Measurements from ENCODE around the gene ABHD18.
"Not testable (repeated sequence)": the region's sequence is repeated elsewhere in the genome, so short reads cannot be mapped to it uniquely, and the experiment has no call there.

The ABHD18 gene

GRCh38 chr4:127920521-127920920, 44.7 kb upstream of the ABHD18 start:
- no peak for TF ChIP-seq CTCF (IDR thresholded peaks at IDR 0.05; ENCODE audit: borderline replicate concordance, extremely low read depth, low read length, poor library complexity, severe bottlenecking)
- no peak for TF ChIP-seq EZH2 (IDR thresholded peaks at IDR 0.05; ENCODE audit: borderline replicate concordance, low read depth, low read length, severe bottlenecking)
- H4K20me1 ChIP-seq (ENCODE audit: insufficient read depth, low read length): no peaks in the 10 kb centered on the region
- H3K9me3 ChIP-seq (ENCODE audit: insufficient read depth, low read length, severe bottlenecking): no peaks in the 10 kb centered on the region
- no peaks in the 10 kb centered on the region for H3K79me2 ChIP-seq (ENCODE audit: insufficient read depth, low read length)
- no peak overlapping the region for H3K4me3 ChIP-seq (ENCODE audit: low read depth in 1 of 2, low read length in 2 of 2)
- H3K27ac ChIP-seq (ENCODE audit: low read length): no peak overlapping the region
- no peak overlapping the region for H2AFZ ChIP-seq (ENCODE audit: low read depth, low read length)
- no peak overlapping the region for H3K4me2 ChIP-seq (ENCODE audit: insufficient read depth, low read length)
- ATAC-seq (ENCODE audit: insufficient read depth, low read depth) (no peak), DNase-seq (no peak)
- H3K36me3 ChIP-seq (ENCODE audit: insufficient read depth, low read length): peaks cover 25% of the 10 kb centered on the region
- no peaks in the 10 kb centered on the region for H3K27me3 ChIP-seq (ENCODE audit: insufficient read depth, low read length, poor library complexity)
- H3K9ac ChIP-seq (ENCODE audit: low read depth, low read length): no peak overlapping the region
- H3K4me1 ChIP-seq (ENCODE audit: insufficient read depth, low read length): no peaks in the 10 kb centered on the region

- H2AFZ ChIP-seq (ENCODE audit: low read depth, low read length): no peak overlapping the region
- DNase-seq (no peak), ATAC-seq (ENCODE audit: insufficient read depth, low read depth) (no peak)
- no peaks in the 10 kb centered on the region for H3K9me3 ChIP-seq (ENCODE audit: insufficient read depth, low read length, severe bottlenecking)
- no peak overlapping the region for H3K4me3 ChIP-seq (ENCODE audit: low read depth in 1 of 2, low read length in 2 of 2)
- TF ChIP-seq EZH2 (IDR thresholded peaks at IDR 0.05; ENCODE audit: borderline replicate concordance, low read depth, low read length, severe bottlenecking): no peak
- TF ChIP-seq CTCF (IDR thresholded peaks at IDR 0.05; ENCODE audit: borderline replicate concordance, extremely low read depth, low read length, poor library complexity, severe bottlenecking): no peak
- no peak overlapping the region for H3K27ac ChIP-seq (ENCODE audit: low read length)
- no peaks in the 10 kb centered on the region for H4K20me1 ChIP-seq (ENCODE audit: insufficient read depth, low read length)
- H3K4me2 ChIP-seq (ENCODE audit: insufficient read depth, low read length): no peak overlapping the region
- no peaks in the 10 kb centered on the region for H3K4me1 ChIP-seq (ENCODE audit: insufficient read depth, low read length)
- H3K79me2 ChIP-seq (ENCODE audit: insufficient read depth, low read length): no peaks in the 10 kb centered on the region
- H3K9ac ChIP-seq (ENCODE audit: low read depth, low read length): no peak overlapping the region
- peaks cover 32% of the 10 kb centered on the region for H3K36me3 ChIP-seq (ENCODE audit: insufficient read depth, low read length)
- H3K27me3 ChIP-seq (ENCODE audit: insufficient read depth, low read length, poor library complexity): no peaks in the 10 kb centered on the region
These were observed 43.0 kb upstream of the ABHD18 start for GRCh38 chr4:127922226-127922625.

GRCh38 chr4:127925720-127926119, 39.5 kb upstream of the ABHD18 start:
- not testable (repeated sequence) for H3K27ac ChIP-seq (ENCODE audit: low read length); H2AFZ ChIP-seq (ENCODE audit: low read depth, low read length); H3K27me3 ChIP-seq (ENCODE audit: insufficient read depth, low read length, poor library complexity); DNase-seq; H3K9me3 ChIP-seq (ENCODE audit: insufficient read depth, low read length, severe bottlenecking); H3K9ac ChIP-seq (ENCODE audit: low read depth, low read length); H3K79me2 ChIP-seq (ENCODE audit: insufficient read depth, low read length); H3K4me2 ChIP-seq (ENCODE audit: insufficient read depth, low read length); H3K4me1 ChIP-seq (ENCODE audit: insufficient read depth, low read length); H4K20me1 ChIP-seq (ENCODE audit: insufficient read depth, low read length); H3K4me3 ChIP-seq (ENCODE audit: low read depth in 1 of 2, low read length in 2 of 2); ATAC-seq (ENCODE audit: insufficient read depth, low read depth)
- peaks cover 38% of the 10 kb centered on the region for H3K36me3 ChIP-seq (ENCODE audit: insufficient read depth, low read length)

- Histone ChIP-seq H3K4me1 (ENCODE audit: insufficient read depth, low read length) (no peaks in the 10 kb centered on the region), H3K4me2 (ENCODE audit: insufficient read depth, low read length) (no peak overlapping the region), H3K4me3 (ENCODE audit: low read depth in 1 of 2, low read length in 2 of 2) (no peak overlapping the region), H4K20me1 (ENCODE audit: insufficient read depth, low read length) (no peaks in the 10 kb centered on the region), H3K27ac (ENCODE audit: low read length) (no peak overlapping the region), H2AFZ (ENCODE audit: low read depth, low read length) (no peak overlapping the region), H3K27me3 (ENCODE audit: insufficient read depth, low read length, poor library complexity) (no peaks in the 10 kb centered on the region), H3K9ac (ENCODE audit: low read depth, low read length) (no peak overlapping the region), H3K36me3 (ENCODE audit: insufficient read depth, low read length) (peaks cover 31% of the 10 kb centered on the region), H3K79me2 (ENCODE audit: insufficient read depth, low read length) (no peaks in the 10 kb centered on the region), H3K9me3 (ENCODE audit: insufficient read depth, low read length, severe bottlenecking) (no peaks in the 10 kb centered on the region)
- ATAC-seq (ENCODE audit: insufficient read depth, low read depth) (no peak), DNase-seq (no peak)
- TF ChIP-seq EZH2 (IDR thresholded peaks at IDR 0.05; ENCODE audit: borderline replicate concordance, low read depth, low read length, severe bottlenecking) (no peak), CTCF (IDR thresholded peaks at IDR 0.05; ENCODE audit: borderline replicate concordance, extremely low read depth, low read length, poor library complexity, severe bottlenecking) (no peak)
These were observed 35.0 kb upstream of the ABHD18 start for GRCh38 chr4:127930175-127930574.

GRCh38 chr4:127931836-127932235, 33.4 kb upstream of the ABHD18 start:
- H2AFZ ChIP-seq (ENCODE audit: low read depth, low read length); H3K79me2 ChIP-seq (ENCODE audit: insufficient read depth, low read length); H3K9me3 ChIP-seq (ENCODE audit: insufficient read depth, low read length, severe bottlenecking); H3K9ac ChIP-seq (ENCODE audit: low read depth, low read length); H3K27me3 ChIP-seq (ENCODE audit: insufficient read depth, low read length, poor library complexity); DNase-seq; H4K20me1 ChIP-seq (ENCODE audit: insufficient read depth, low read length); H3K4me3 ChIP-seq (ENCODE audit: low read depth in 1 of 2, low read length in 2 of 2); H3K27ac ChIP-seq (ENCODE audit: low read length); ATAC-seq (ENCODE audit: insufficient read depth, low read depth); H3K4me1 ChIP-seq (ENCODE audit: insufficient read depth, low read length); H3K4me2 ChIP-seq (ENCODE audit: insufficient read depth, low read length): not testable (repeated sequence)
- H3K36me3 ChIP-seq (ENCODE audit: insufficient read depth, low read length): peaks cover 23% of the 10 kb centered on the region; the same call in 1 of the 2 replicates
